Endothelial cell of umbilical vein (primary cell): ENCODE data around the gene TMEM151B.

Experiments
- CTCF ChIP-seq, 2 donors: IDR thresholded peaks; 1 replicate in 1 of 2; 2 replicates in 1 of 2; pipeline ENCODE4 v1.5.1; 2011; ENCODE audit warnings: low read length in 2 of 2, mild to moderate bottlenecking in 2 of 2, moderate library complexity in 2 of 2, control low read depth in 1 of 2, inconsistent platforms in 1 of 2, low read depth in 1 of 2; ENCODE audit not compliant: insufficient read depth in 1 of 2; ENCODE audit errors: extremely low read depth in 1 of 2
- EZH2 ChIP-seq: IDR thresholded peaks from 2 replicates; pipeline ENCODE4 v1.6.1; 2012; ENCODE audit warnings: borderline replicate concordance, low read depth, mild to moderate bottlenecking, moderate library complexity, low read length, inconsistent platforms; ENCODE audit not compliant: severe bottlenecking
- FOS ChIP-seq: IDR thresholded peaks from 2 replicates; pipeline ENCODE4 v1.6.1; 2011; ENCODE audit warnings: mild to moderate bottlenecking, low read length, moderate library complexity, borderline replicate concordance; ENCODE audit not compliant: insufficient read depth
- JUN ChIP-seq: IDR thresholded peaks from 2 replicates; pipeline ENCODE4 v1.6.1; 2011; ENCODE audit warnings: borderline replicate concordance, low read depth; ENCODE audit not compliant: insufficient read length, insufficient read depth
- MAX ChIP-seq: IDR thresholded peaks from 2 replicates; pipeline ENCODE4 v1.6.1; 2011; ENCODE audit not compliant: insufficient read depth, insufficient read length
- MYC ChIP-seq: IDR thresholded peaks from one replicate; pipeline ENCODE4 v1.6.1; 2011; ENCODE audit warnings: mild to moderate bottlenecking, low read depth, low read length
- POLR2A ChIP-seq: IDR thresholded peaks from 2 replicates; pipeline ENCODE4 v1.6.1; 2012; ENCODE audit warnings: low read depth, mild to moderate bottlenecking, control low read depth, low read length
- POLR2AphosphoS5 ChIP-seq: IDR thresholded peaks from 2 replicates; pipeline ENCODE4 v1.6.1; 2012; ENCODE audit warnings: low read depth, mild to moderate bottlenecking, control low read depth, low read length, moderate library complexity; ENCODE audit not compliant: insufficient read depth

GRCh38 chr6:44221961-44222335 is 48.3 kb upstream of the TMEM151B start:
- TF ChIP-seq CTCF (IDR thresholded peaks at IDR 0.05; ENCODE audit: extremely low read depth in 1 of 2, insufficient read depth in 1 of 2, low read depth in 1 of 2, low read length in 2 of 2): no peak
- no peak for TF ChIP-seq EZH2
- TF ChIP-seq POLR2AphosphoS5: no peak
- no peak for TF ChIP-seq POLR2A
- TF ChIP-seq MAX: no peak
- TF ChIP-seq JUN: no peak
- no peak for TF ChIP-seq MYC
- no peak for TF ChIP-seq FOS
